PC-9 (cell line): ENCODE measurements around the gene RTF1. TPM values are rescaled to one million over a fixed set of nuclear protein-coding genes. Genes with fewer than 3 reads are reported as not detected.

Experiments used
- BruUV-seq: library from RNA; stranded (reverse); fragments of 400-500 nt; replicated peaks from 2 replicates; lab custom pipeline; 2021; lab: Mats Ljungman, UMichigan
- CTCF ChIA-PET: fragments of 300-600 bp; sonication (Branson Sonifier 250); formaldehyde crosslinking; loops from one replicate; lab custom pipeline; 2022; ENCODE audit warnings: antibody characterized with exemption; lab: Charles Lee
- POLR2A ChIA-PET: fragments of 300-600 bp; sonication (Branson Sonifier 250); formaldehyde crosslinking; loops from one replicate; lab custom pipeline; 2022; ENCODE audit warnings: antibody characterized with exemption; ENCODE audit not compliant: unreplicated experiment; lab: Charles Lee
- DNase-seq, 2 experiments: peaks; one replicate each; pipeline versions ENCODE4 v3.0.0 to v3.0.0-alpha.2; 2015 to 2022; ENCODE audit warnings: mixed read lengths in 1 of 2
- H2AFZ ChIP-seq: fragments of 200-600 bp; sonication (generic); 2 replicates; pipeline ENCODE4 v1.8.1; 2017; ENCODE audit warnings: antibody characterized with exemption
- H3F3A ChIP-seq: fragments of 200-600 bp; sonication (generic); 2 replicates; pipeline ENCODE4 v1.8.1; 2017; ENCODE audit warnings: antibody characterized with exemption, mild to moderate bottlenecking, low read depth; ENCODE audit not compliant: insufficient read depth
- H3K27ac ChIP-seq: fragments of 200-600 bp; sonication (generic); 2 replicates; pipeline ENCODE4 v1.6.1; 2016; ENCODE audit warnings: mixed run types
- H3K27me3 ChIP-seq: fragments of 200-600 bp; sonication (generic); 2 replicates; pipeline ENCODE4 v1.6.1; 2016; ENCODE audit warnings: low read depth, mixed run types; ENCODE audit not compliant: insufficient read depth
- H3K36me3 ChIP-seq: fragments of 200-600 bp; sonication (generic); 2 replicates; pipeline ENCODE4 v1.6.1; 2016; ENCODE audit warnings: low read depth, mixed run types
- H3K4me1 ChIP-seq: fragments of 200-600 bp; sonication (generic); replicated peaks from 2 replicates; pipeline ENCODE4 v1.6.1; 2016; ENCODE audit warnings: mixed run types; ENCODE audit not compliant: insufficient read depth
- H3K4me2 ChIP-seq: fragments of 200-600 bp; sonication (generic); 2 replicates; pipeline ENCODE4 v1.6.1; 2017; ENCODE audit warnings: mixed run types
- H3K4me3 ChIP-seq: fragments of 200-600 bp; sonication (generic); 2 replicates; pipeline ENCODE4 v1.6.1; 2016; ENCODE audit warnings: mixed run types
- H3K79me2 ChIP-seq: fragments of 200-600 bp; sonication (generic); 2 replicates; pipeline ENCODE4 v1.6.1; 2017; ENCODE audit warnings: low read depth, mixed run types
- H3K9me2 ChIP-seq: fragments of 200-600 bp; sonication (generic); 2 replicates; pipeline ENCODE4 v1.8.1; 2017; ENCODE audit warnings: mild to moderate bottlenecking; ENCODE audit not compliant: insufficient read depth
- H3K9me3 ChIP-seq: fragments of 200-600 bp; sonication (generic); 2 replicates; pipeline ENCODE4 v1.8.1; 2016; ENCODE audit warnings: low read depth; ENCODE audit not compliant: insufficient read depth
- H4K20me1 ChIP-seq: fragments of 200-600 bp; sonication (generic); 2 replicates; pipeline ENCODE4 v1.8.1; 2017; ENCODE audit not compliant: insufficient read depth
- CTCF ChIP-seq: fragments of 200-600 bp; sonication (generic); conservative IDR thresholded peaks from 2 replicates; pipeline ENCODE4 v1.6.1; 2017; ENCODE audit warnings: mixed run types, antibody characterized with exemption, mild to moderate bottlenecking, moderate library complexity
- EZH2 ChIP-seq: fragments of 200-600 bp; sonication (generic); IDR thresholded peaks from 2 replicates; pipeline ENCODE4 v1.8.0; 2017; ENCODE audit warnings: antibody characterized with exemption, low read depth
- intact Hi-C: fragments of 100-400 bp; cut with micrococcal nuclease; formaldehyde crosslinking; loops from one replicate; pipeline ENCODE4 v1.10.0; 2022; ENCODE audit not compliant: unreplicated experiment
- total RNA-seq: library from RNA; stranded (reverse); gene quantifications from 2 replicates; pipeline ENCODE4 v1.2.3, GENCODE V29; 2021

RTF1 gene
- total RNA-seq, 1 experiment from 2014 or later = 55.7 TPM

GRCh38 chr15:41462084-41462795 is 45.3 kb downstream of the RTF1 start:
- Histone ChIP-seq H3K4me3 (no peak overlapping the region), H3K27ac (no peak overlapping the region), H3K4me2 (no peak overlapping the region), H3K9me2 (no peaks in the 10 kb centered on the region), H4K20me1 (no peaks in the 10 kb centered on the region), H2AFZ (no peak overlapping the region), H3K4me1 (no peaks in the 10 kb centered on the region), H3F3A (0 out of 2 replicates have a peak, but pooled peaks cover 4% of the 10 kb centered on the region), H3K36me3 (peaks cover 4% of the 10 kb centered on the region; the same call in 1 of the 2 replicates), H3K79me2 (no peaks in the 10 kb centered on the region), H3K9me3 (no peaks in the 10 kb centered on the region), H3K27me3 (no peaks in the 10 kb centered on the region)
- no peak for TF ChIP-seq CTCF
- no peak for TF ChIP-seq EZH2
- intact Hi-C loops = no loop called here
- ChIA-PET POLR2A (no interaction called here), CTCF (no interaction called here)
- no peak for DNase-seq
- no TSS peak for BruUV-seq

GRCh38 chr15:41464889-41465580 is 48.1 kb downstream of the RTF1 start:
- H3K27ac ChIP-seq = no peak overlapping the region
- H3K4me1 ChIP-seq = no peaks in the 10 kb centered on the region
- no peaks in the 10 kb centered on the region for H3K36me3 ChIP-seq
- ChIA-PET CTCF (interaction anchor here (0.6 to 1.2 kb wide), 8 partner anchors 94 to 558 kb away, joined by 3 to 9 read pairs (median 4); no protein-coding TSS in a partner anchor), POLR2A (no interaction called here)
- no peaks in the 10 kb centered on the region for H3K9me3 ChIP-seq
- H4K20me1 ChIP-seq = no peaks in the 10 kb centered on the region
- TF ChIP-seq CTCF (no peak), EZH2 (no peak)
- BruUV-seq = no TSS peak
- H3K4me2 ChIP-seq = no peak overlapping the region
- no peaks in the 10 kb centered on the region for H3K79me2 ChIP-seq
- no peaks in the 10 kb centered on the region for H3K27me3 ChIP-seq
- H2AFZ ChIP-seq = no peak overlapping the region
- no peak overlapping the region for H3K4me3 ChIP-seq
- no peaks in the 10 kb centered on the region for H3K9me2 ChIP-seq
- intact Hi-C loops = loop anchor here (1.0 kb wide), 2 partner anchors 346 to 439 kb away; no protein-coding TSS in a partner anchor
- DNase-seq = no peak
- H3F3A ChIP-seq = 0 out of 2 replicates have a peak, but pooled peaks cover 4% of the 10 kb centered on the region

GRCh38 chr15:41465822-41466421 is 49.0 kb downstream of the RTF1 start:
- no TSS peak for BruUV-seq
- no peak overlapping the region for H3K4me2 ChIP-seq
- DNase-seq = no peak
- no peaks in the 10 kb centered on the region for H3K9me3 ChIP-seq
- no peaks in the 10 kb centered on the region for H3K4me1 ChIP-seq
- ChIA-PET CTCF (interaction anchor here (0.6 to 1.2 kb wide), 7 partner anchors 94 to 559 kb away, joined by 3 to 5 read pairs (median 3); no protein-coding TSS in a partner anchor), POLR2A (no interaction called here)
- no peak overlapping the region for H3K4me3 ChIP-seq
- H3K27ac ChIP-seq = no peak overlapping the region
- no peak overlapping the region for H2AFZ ChIP-seq
- H3K79me2 ChIP-seq = no peaks in the 10 kb centered on the region
- no peak for TF ChIP-seq EZH2
- TF ChIP-seq CTCF = peak; percentile 82
- H4K20me1 ChIP-seq = no peaks in the 10 kb centered on the region
- no peaks in the 10 kb centered on the region for H3K36me3 ChIP-seq
- H3K27me3 ChIP-seq = no peaks in the 10 kb centered on the region
- no peaks in the 10 kb centered on the region for H3K9me2 ChIP-seq
- intact Hi-C loops = loop anchor here (1.0 kb wide), 2 partner anchors 345 to 438 kb away; no protein-coding TSS in a partner anchor
- H3F3A ChIP-seq = 0 out of 2 replicates have a peak, but pooled peaks cover 4% of the 10 kb centered on the region
